ENCODE results near the gene TSLP. TPM values are rescaled to one million over a fixed set of nuclear protein-coding genes. Genes with fewer than 3 reads are reported as not detected.

Gene TSLP
- total RNA-seq, 2 donors from 2014 or later, result 0.51 to 0.53 TPM

DNA sequence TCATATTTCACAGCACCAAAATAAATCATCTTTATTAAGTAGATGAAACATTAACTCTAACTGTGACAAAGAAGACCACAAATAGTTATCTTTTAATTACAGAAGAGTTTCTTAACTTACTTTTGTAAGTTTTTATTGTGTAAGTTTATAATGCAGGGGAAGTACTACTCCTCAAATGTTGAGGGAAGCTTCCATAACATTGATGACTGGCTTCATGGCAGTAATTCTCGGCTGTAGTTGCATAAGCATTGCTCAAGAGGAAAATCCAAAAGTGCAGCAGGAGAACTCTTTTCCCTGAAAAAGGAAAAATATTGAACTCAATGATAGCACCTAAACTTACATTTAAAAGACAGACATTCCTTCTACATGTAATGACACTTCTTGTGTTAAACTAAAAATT lies 4.6 kb downstream of the TSLP start:
- no peaks in the 10 kb centered on the region for H3K9me3 Mint-ChIP-seq
- TF ChIP-seq, protein P1, sequence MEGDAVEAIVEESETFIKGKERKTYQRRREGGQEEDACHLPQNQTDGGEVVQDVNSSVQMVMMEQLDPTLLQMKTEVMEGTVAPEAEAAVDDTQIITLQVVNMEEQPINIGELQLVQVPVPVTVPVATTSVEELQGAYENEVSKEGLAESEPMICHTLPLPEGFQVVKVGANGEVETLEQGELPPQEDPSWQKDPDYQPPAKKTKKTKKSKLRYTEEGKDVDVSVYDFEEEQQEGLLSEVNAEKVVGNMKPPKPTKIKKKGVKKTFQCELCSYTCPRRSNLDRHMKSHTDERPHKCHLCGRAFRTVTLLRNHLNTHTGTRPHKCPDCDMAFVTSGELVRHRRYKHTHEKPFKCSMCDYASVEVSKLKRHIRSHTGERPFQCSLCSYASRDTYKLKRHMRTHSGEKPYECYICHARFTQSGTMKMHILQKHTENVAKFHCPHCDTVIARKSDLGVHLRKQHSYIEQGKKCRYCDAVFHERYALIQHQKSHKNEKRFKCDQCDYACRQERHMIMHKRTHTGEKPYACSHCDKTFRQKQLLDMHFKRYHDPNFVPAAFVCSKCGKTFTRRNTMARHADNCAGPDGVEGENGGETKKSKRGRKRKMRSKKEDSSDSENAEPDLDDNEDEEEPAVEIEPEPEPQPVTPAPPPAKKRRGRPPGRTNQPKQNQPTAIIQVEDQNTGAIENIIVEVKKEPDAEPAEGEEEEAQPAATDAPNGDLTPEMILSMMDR (conservative IDR thresholded peaks at IDR 0.05), result no peak
- H3K4me3 Mint-ChIP-seq, result no peak overlapping the region
- no peak overlapping the region for H3K27ac Mint-ChIP-seq
- Histone ChIP-seq H3K9ac (ENCODE audit: extremely low read depth, low read length, poor library complexity, severe bottlenecking) (no peak overlapping the region), H3K4me1 (ENCODE audit: control insufficient read depth, insufficient read depth, low read length) (no peaks in the 10 kb centered on the region), H3K36me3 (ENCODE audit: control insufficient read depth, insufficient read depth, low read length) (no peaks in the 10 kb centered on the region), H3K4me3 (ENCODE audit: low read length) (no peak overlapping the region), H3K27ac (ENCODE audit: low read depth, low read length) (no peak overlapping the region), H3K27me3 (ENCODE audit: control insufficient read depth, insufficient read depth, low read length, poor library complexity, severe bottlenecking) (peaks cover 64% of the 10 kb centered on the region), H3K9me3 (ENCODE audit: control insufficient read depth, low read length) (no peaks in the 10 kb centered on the region)
- no peaks in the 10 kb centered on the region for H3K36me3 Mint-ChIP-seq (ENCODE audit: low read depth)
- 85% methylated on average over 1 of the region's 1 CpG; no CpG with 5 or more reads in 1 of the 2 experiments for WGBS, 2 experiments (ENCODE audit: insufficient coverage in 1 of 2, insufficient read length in 1 of 2)
- no peak for DNase-seq
- no peaks in the 10 kb centered on the region for H3K4me1 Mint-ChIP-seq
- H3K27me3 Mint-ChIP-seq (ENCODE audit: insufficient read depth), result peaks cover 56% of the 10 kb centered on the region

- no peak overlapping the region for H3K9ac ChIP-seq (ENCODE audit: extremely low read depth, low read length, poor library complexity, severe bottlenecking)
- no peaks in the 10 kb centered on the region for H3K36me3 ChIP-seq (ENCODE audit: control insufficient read depth, insufficient read depth, low read length)
- Mint-ChIP-seq H3K27me3 (ENCODE audit: insufficient read depth) (peaks cover 45% of the 10 kb centered on the region), H3K36me3 (ENCODE audit: low read depth) (no peaks in the 10 kb centered on the region), H3K4me3 (no peak overlapping the region), H3K4me1 (no peaks in the 10 kb centered on the region), H3K27ac (no peak overlapping the region), H3K9me3 (no peaks in the 10 kb centered on the region)
- DNase-seq, result no peak
- no peaks in the 10 kb centered on the region for H3K9me3 ChIP-seq (ENCODE audit: control insufficient read depth, low read length)
- 86 to 93% methylated on average over 1 to 2 of the region's 2 CpGs for WGBS, 2 experiments (ENCODE audit: insufficient coverage in 1 of 2, insufficient read length in 1 of 2)
- TF ChIP-seq, protein P1 (conservative IDR thresholded peaks at IDR 0.05), result no peak
- no peak overlapping the region for H3K4me3 ChIP-seq (ENCODE audit: low read length)
- H3K27ac ChIP-seq (ENCODE audit: low read depth, low read length), result no peak overlapping the region
- H3K27me3 ChIP-seq (ENCODE audit: control insufficient read depth, insufficient read depth, low read length, poor library complexity, severe bottlenecking), result peaks cover 59% of the 10 kb centered on the region
- no peaks in the 10 kb centered on the region for H3K4me1 ChIP-seq (ENCODE audit: control insufficient read depth, insufficient read depth, low read length)
These were observed 6.2 kb downstream of the TSLP start for GRCh38 chr5:111077678-111078077.

DNA sequence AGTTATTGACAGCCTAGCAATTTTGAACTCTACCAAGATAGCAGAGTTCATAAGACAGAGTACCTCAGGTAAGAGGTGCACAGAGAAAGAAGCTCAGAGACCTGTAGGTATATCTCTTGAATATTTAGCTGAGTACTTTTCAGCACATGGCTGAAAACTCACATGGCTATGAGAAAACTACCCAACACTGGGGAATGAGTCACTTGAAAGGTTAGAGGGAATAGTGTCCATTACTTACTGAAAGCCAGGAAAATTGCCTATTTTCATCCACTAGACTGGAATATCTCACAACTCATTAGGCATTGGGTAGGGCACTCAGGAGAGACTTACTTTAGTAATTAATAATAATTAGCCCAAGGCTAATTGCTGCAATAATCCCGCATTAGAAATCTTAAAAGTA lies 8.3 kb downstream of the TSLP start:
- Mint-ChIP-seq H3K9me3 (no peaks in the 10 kb centered on the region), H3K4me1 (no peaks in the 10 kb centered on the region), H3K36me3 (ENCODE audit: low read depth) (no peaks in the 10 kb centered on the region), H3K4me3 (no peak overlapping the region), H3K27ac (no peak overlapping the region), H3K27me3 (ENCODE audit: insufficient read depth) (peaks cover 30% of the 10 kb centered on the region)
- no peaks in the 10 kb centered on the region for H3K36me3 ChIP-seq (ENCODE audit: control insufficient read depth, insufficient read depth, low read length)
- no peak overlapping the region for H3K4me3 ChIP-seq (ENCODE audit: low read length)
- H3K9me3 ChIP-seq (ENCODE audit: control insufficient read depth, low read length), result no peaks in the 10 kb centered on the region
- H3K27ac ChIP-seq (ENCODE audit: low read depth, low read length), result no peak overlapping the region
- 71 to 96% methylated on average over 1 of the region's 1 CpG for WGBS, 2 experiments (ENCODE audit: insufficient coverage in 1 of 2, insufficient read length in 1 of 2)
- TF ChIP-seq, protein P1 (conservative IDR thresholded peaks at IDR 0.05), result no peak
- H3K9ac ChIP-seq (ENCODE audit: extremely low read depth, low read length, poor library complexity, severe bottlenecking), result no peak overlapping the region
- DNase-seq, result no peak
- peaks cover 43% of the 10 kb centered on the region for H3K27me3 ChIP-seq (ENCODE audit: control insufficient read depth, insufficient read depth, low read length, poor library complexity, severe bottlenecking)
- H3K4me1 ChIP-seq (ENCODE audit: control insufficient read depth, insufficient read depth, low read length), result no peaks in the 10 kb centered on the region
